ENCODE data around the gene TNFRSF13B. TPM values are rescaled to one million over a fixed set of nuclear protein-coding genes. Genes with fewer than 3 reads are reported as not detected.
"Not testable (repeated sequence)": the region's sequence is repeated elsewhere in the genome, so short reads cannot be mapped to it uniquely, and the experiment has no call there.

TNFRSF13B gene
- total RNA-seq, 1 donor: not detected

GRCh38 chr17:16981928-16982327, 10.0 kb upstream of the TNFRSF13B start:
- H2AFZ ChIP-seq (ENCODE audit: low read length): no peak overlapping the region
- no peak overlapping the region for H3K27ac ChIP-seq (ENCODE audit: low read depth, low read length)
- no peaks in the 10 kb centered on the region for H3K36me3 ChIP-seq (ENCODE audit: insufficient read depth, low read length)
- H4K20me1 ChIP-seq (ENCODE audit: insufficient read depth, low read length): no peaks in the 10 kb centered on the region
- H3K4me2 ChIP-seq (ENCODE audit: insufficient read depth, low read length): no peak overlapping the region
- no peak overlapping the region for H3K4me3 ChIP-seq (ENCODE audit: insufficient read depth, low read length)
- TF ChIP-seq CTCF (IDR thresholded peaks at IDR 0.05; ENCODE audit: extremely low read depth, low read depth, low read length): no peak
- no peaks in the 10 kb centered on the region for H3K9me3 ChIP-seq (ENCODE audit: low read depth, low read length)
- peaks cover 5% of the 10 kb centered on the region for H3K4me1 ChIP-seq (ENCODE audit: insufficient read depth, low read length)
- no peaks in the 10 kb centered on the region for H3K79me2 ChIP-seq (ENCODE audit: insufficient read depth, low read length)
- H3K27me3 ChIP-seq (ENCODE audit: insufficient read depth, low read length): peaks cover 5% of the 10 kb centered on the region
- DNase-seq (ENCODE audit: insufficient read length, low spot score, missing footprints): no peak

DNA sequence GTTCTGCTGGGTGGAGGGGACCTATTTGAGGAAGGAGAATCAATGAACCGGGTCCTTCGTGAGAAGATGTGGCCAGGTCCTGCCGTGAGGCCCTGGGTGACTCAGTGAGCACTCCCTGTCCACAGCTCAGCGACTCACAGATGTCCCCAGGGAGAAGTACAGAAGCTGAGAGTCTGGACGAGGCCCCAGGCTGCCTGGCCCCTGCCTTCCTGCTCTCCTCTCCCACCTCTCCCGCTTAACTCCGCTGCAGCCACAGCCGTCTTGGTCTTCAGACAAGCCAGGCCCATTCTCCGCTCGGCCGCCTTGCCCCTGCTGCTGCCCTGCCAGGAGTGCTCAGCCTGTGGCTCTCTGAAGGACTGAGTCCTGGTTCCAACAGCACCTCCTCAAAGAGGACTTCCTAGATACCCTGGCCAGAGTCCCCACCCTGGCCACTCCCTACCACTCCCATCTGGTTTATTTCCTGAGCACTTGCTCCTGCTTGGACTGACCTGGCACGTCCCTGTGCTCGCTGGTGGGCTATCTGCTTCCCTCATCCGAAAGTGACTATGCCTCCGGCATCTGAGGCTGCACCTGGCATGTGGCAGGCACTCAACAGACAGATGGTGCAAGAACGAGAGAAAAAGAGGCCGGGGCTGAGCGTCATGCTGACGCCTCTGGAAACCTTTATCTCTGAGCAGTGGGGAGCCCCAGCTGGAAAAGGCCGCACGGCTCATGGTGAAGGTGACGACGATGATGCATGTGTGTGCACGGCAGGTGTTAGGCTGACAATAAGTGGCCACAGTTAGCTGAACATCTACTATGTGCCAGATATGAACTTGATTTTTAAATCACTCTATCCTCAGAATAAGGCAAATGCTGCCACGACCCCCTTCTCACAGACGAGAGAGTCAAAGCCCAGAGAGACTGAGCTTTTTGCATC, 9.2 kb upstream of the TNFRSF13B start:
- Histone ChIP-seq H3K4me3 (ENCODE audit: insufficient read depth, low read length) (no peak overlapping the region), H3K36me3 (ENCODE audit: insufficient read depth, low read length) (no peaks in the 10 kb centered on the region), H3K27ac (ENCODE audit: low read depth, low read length) (no peak overlapping the region), H3K79me2 (ENCODE audit: insufficient read depth, low read length) (no peaks in the 10 kb centered on the region), H4K20me1 (ENCODE audit: insufficient read depth, low read length) (no peaks in the 10 kb centered on the region), H3K9me3 (ENCODE audit: low read depth, low read length) (no peaks in the 10 kb centered on the region), H2AFZ (ENCODE audit: low read length) (no peak overlapping the region), H3K27me3 (ENCODE audit: insufficient read depth, low read length) (peaks cover 5% of the 10 kb centered on the region), H3K4me1 (ENCODE audit: insufficient read depth, low read length) (peaks cover 5% of the 10 kb centered on the region), H3K4me2 (ENCODE audit: insufficient read depth, low read length) (no peak overlapping the region)
- TF ChIP-seq CTCF (IDR thresholded peaks at IDR 0.05; ENCODE audit: extremely low read depth, low read depth, low read length): no peak
- DNase-seq (ENCODE audit: insufficient read length, low spot score, missing footprints): no peak

DNA sequence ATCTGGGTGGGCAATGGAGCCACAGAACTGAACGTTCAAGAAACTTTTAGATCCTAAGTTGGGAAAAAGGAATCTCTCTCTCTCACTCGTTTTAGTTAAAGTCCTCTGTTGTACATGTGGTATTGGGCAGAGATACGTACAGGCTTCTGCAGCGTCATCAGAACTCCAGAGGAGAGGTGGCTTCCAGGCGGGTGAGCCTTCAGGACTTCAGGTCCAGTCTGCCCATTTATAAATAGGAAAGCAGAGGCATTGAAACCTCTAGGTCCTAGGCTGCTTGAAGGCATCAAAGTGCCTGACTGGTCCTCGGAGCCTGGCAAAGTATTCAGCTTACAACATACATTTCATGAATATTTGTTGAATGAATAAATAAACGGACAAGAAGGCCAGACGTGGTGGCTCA, 8.1 kb upstream of the TNFRSF13B start:
- TF ChIP-seq CTCF (IDR thresholded peaks at IDR 0.05; ENCODE audit: extremely low read depth, low read depth, low read length): no peak
- Histone ChIP-seq H4K20me1 (ENCODE audit: insufficient read depth, low read length) (no peaks in the 10 kb centered on the region), H3K4me3 (ENCODE audit: insufficient read depth, low read length) (no peak overlapping the region), H3K79me2 (ENCODE audit: insufficient read depth, low read length) (no peaks in the 10 kb centered on the region), H3K4me2 (ENCODE audit: insufficient read depth, low read length) (no peak overlapping the region), H3K27me3 (ENCODE audit: insufficient read depth, low read length) (peaks cover 11% of the 10 kb centered on the region), H2AFZ (ENCODE audit: low read length) (no peak overlapping the region), H3K36me3 (ENCODE audit: insufficient read depth, low read length) (no peaks in the 10 kb centered on the region), H3K27ac (ENCODE audit: low read depth, low read length) (no peak overlapping the region), H3K4me1 (ENCODE audit: insufficient read depth, low read length) (peaks cover 5% of the 10 kb centered on the region), H3K9me3 (ENCODE audit: low read depth, low read length) (no peaks in the 10 kb centered on the region)
- no peak for DNase-seq (ENCODE audit: insufficient read length, low spot score, missing footprints)

GRCh38 chr17:16979237-16979823, 7.4 kb upstream of the TNFRSF13B start:
- not testable (repeated sequence) for H4K20me1 ChIP-seq (ENCODE audit: insufficient read depth, low read length); H3K9me3 ChIP-seq (ENCODE audit: low read depth, low read length); DNase-seq (ENCODE audit: insufficient read length, low spot score, missing footprints); H3K27ac ChIP-seq (ENCODE audit: low read depth, low read length); H3K4me3 ChIP-seq (ENCODE audit: insufficient read depth, low read length); H3K4me2 ChIP-seq (ENCODE audit: insufficient read depth, low read length); H3K79me2 ChIP-seq (ENCODE audit: insufficient read depth, low read length); H3K4me1 ChIP-seq (ENCODE audit: insufficient read depth, low read length); H3K36me3 ChIP-seq (ENCODE audit: insufficient read depth, low read length); H2AFZ ChIP-seq (ENCODE audit: low read length)
- H3K27me3 ChIP-seq (ENCODE audit: insufficient read depth, low read length): peaks cover 14% of the 10 kb centered on the region

Measured in osteoblast (primary cell).